ENCODE measurements around the gene RALGPS2.
"Not testable (repeated sequence)": the region's sequence is repeated elsewhere in the genome, so short reads cannot be mapped to it uniquely, and the experiment has no call there.

The RALGPS2 gene

DNA sequence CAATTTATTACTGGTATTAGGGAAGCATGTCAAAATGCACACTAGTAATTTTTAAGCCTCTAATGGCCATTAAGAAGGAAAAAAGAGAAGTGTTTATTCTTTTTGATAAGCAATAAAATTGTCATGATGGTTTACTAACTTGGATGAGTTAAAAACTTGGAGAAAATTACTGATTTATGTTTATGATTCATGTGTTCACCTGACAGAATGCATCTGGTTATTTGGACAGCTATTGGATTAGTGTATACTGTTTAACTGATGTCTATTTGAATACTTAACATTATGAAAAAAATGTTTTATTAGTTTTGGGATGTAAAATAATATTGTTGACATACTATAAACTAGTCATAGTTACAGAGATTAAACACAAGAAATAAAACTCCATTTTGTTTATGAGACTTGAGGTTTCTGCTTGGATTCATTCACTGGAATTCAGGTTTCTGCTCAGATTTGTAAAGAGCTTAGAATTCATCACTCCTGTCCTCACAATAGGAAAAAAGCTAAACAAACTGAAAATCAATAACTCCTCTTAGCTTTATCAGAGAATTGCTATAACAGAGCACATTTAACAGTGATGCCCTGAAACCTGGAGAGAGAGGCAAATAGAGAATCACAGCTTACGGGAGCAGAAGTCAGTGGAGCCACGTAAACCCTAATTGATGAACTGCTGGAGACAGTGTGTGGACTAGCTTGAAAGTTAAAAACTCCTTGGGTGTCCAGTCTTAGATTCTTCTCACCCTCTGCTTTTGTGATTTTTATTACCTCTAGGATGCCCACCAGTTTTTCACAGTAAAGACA lies 56.7 kb downstream of the RALGPS2 start:
- DNase-seq (ENCODE audit: low read depth) = no peak

- DNase-seq (ENCODE audit: low read depth) = peak; percentile 7
Measured at GRCh38 chr1:178784131-178784536, 59.1 kb downstream of the RALGPS2 start.

DNA sequence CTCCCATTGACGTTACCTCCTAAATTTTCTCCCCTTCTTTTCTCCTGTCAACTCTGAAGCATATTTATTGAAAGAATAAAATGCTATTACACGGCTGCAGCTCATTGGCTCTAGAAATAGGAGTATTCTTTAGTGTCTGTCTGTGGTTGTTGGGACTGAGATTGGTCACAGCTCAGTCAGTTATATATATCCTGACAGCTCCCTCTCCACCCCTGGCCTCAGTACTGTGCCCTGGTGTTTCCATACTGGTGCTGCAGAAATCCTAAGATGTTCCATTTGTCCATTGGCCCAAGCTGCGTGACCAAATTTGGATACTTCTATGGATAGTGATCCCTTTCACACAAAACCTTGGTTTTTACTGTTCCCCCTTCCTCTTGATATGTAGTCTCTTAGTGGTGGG lies 67.3 kb downstream of the RALGPS2 start:
- no peak for DNase-seq (ENCODE audit: low read depth)

- DNase-seq (ENCODE audit: low read depth) = no peak
Measured at GRCh38 chr1:178796013-178796412, 71.0 kb downstream of the RALGPS2 start.

GRCh38 chr1:178797590-178797989 lies 72.5 kb downstream of the RALGPS2 start:
- no peak for DNase-seq (ENCODE audit: low read depth)

DNA sequence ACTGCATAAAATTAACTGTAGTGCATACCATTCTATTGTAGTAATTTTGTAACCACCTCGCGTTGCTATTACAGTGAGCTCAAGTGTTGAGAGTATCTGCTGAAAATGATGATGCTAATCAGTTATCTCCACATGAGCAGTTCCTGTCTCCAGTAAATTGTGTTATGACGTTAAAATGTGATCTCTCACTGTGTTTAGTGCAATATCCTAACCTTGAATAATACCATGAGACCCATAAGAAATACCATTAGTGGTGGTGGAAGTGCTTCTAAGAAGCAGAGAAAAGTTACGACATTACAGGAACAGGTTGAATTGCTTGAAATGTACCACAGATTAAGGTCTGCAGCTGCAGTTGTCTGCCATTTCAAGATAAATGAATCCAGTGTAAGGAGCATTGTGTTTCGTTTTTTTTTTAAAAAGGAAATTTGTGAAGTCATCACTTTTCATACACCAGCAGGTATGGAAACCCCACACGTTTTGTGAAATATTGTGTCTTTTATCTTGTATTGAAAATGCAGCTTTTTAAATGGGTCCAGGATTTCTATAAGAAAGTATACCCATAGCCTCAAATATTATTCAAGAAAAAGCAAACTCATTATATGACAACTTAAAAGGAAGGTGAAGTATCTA lies 73.3 kb downstream of the RALGPS2 start:
- no peak for DNase-seq (ENCODE audit: low read depth)

GRCh38 chr1:178802873-178803272 lies 77.8 kb downstream of the RALGPS2 start:
- no peak for DNase-seq (ENCODE audit: low read depth)

GRCh38 chr1:178806665-178807300 lies 81.7 kb downstream of the RALGPS2 start:
- DNase-seq (ENCODE audit: low read depth) = no peak

DNA sequence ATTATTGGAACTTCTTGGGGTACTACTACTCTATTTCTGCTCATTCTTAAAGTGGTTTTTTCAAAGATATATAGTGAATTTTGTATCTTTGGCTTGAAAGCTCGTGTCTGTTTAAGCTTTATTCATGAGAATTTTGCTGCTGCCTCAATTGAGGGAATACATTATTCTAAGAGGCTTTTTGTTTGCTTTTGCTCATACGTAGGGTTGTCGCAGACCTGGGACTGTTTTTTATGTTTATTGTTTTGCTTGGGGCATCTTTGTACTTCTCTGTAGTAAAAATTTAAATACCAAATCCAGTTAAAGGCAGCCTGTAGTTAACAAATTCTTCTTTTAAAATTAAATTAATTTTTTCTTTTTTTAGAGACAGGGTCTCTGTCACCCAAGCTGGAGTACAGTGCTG lies 83.5 kb downstream of the RALGPS2 start:
- no peak for DNase-seq (ENCODE audit: low read depth)

- no peak for DNase-seq (ENCODE audit: low read depth)
Measured at GRCh38 chr1:178810585-178810984, 85.5 kb downstream of the RALGPS2 start.

DNA sequence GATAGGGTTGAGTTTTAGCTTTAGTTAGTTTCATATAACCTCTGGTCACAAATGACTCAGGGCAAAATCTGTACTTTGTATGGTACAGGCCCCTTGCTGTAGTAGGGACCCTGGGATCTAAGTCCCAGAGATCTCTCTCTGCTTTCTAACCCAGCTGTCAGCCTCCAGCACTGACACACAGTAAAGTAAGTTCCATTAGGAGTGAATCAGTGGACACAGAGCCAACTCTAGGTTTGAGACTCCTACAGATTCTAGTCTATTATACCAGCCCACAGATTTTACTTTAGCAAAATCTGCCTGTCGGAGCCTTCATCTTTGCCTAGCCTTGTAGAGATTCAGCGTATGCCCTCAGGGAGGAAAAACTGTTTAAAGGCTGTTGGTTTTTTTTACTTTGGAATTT lies 93.4 kb downstream of the RALGPS2 start:
- DNase-seq (ENCODE audit: low read depth) = peak; percentile 75

DNA sequence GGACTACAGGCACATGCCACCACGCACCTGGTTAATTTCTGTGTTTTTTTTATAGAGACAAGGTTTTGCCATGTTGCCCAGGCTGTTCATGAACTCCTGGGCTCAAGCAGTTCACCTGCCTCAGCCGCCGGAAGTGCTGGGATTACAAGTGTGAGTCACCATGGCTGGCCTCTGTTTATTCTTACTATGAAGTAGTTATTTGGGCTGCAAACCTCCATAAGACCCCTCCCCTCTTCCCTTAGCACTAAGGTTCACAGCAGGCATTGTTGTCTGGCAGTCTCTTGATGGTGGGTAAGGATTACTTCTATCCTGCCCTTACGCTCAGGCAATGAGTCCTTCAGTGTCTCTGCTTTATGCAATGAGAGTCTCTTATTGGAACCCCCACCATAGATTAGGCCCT lies 94.1 kb downstream of the RALGPS2 start:
- DNase-seq (ENCODE audit: low read depth) = no peak

DNA sequence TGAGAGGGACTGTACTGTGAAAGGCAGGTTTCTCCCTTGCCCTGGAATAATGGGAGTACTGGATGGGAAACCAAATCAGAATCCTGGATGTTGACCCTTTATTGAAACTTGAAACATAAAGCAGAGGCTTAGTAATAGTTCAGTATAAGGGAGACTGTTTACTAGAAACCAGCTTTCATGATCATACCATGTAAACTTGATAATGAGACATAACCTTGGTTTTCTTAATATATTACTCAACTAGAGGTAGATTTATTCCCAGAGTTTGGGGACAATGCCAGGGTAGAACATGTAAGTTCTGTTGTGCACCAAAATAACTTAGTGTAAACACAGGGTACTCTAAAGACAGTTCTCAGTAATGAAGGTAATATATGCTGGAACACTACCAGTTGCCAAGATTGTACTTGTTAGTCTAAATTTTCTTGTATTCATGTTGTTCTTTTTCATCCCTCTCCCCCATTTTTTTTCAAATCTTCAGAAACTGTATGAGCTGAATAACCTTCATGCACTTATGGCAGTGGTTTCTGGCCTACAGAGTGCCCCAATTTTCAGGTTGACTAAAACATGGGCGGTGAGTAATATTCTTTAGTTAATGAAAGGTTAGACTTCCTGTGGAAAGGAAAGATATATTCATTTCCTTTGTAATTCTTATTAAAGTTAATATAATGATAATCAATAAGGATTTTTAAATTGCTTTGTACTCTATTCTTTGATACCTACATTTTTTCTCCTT lies 96.3 kb downstream of the RALGPS2 start:
- DNase-seq (ENCODE audit: low read depth) = no peak

GRCh38 chr1:178825167-178825566 lies 100.1 kb downstream of the RALGPS2 start:
- DNase-seq (ENCODE audit: low read depth) = no peak

DNA sequence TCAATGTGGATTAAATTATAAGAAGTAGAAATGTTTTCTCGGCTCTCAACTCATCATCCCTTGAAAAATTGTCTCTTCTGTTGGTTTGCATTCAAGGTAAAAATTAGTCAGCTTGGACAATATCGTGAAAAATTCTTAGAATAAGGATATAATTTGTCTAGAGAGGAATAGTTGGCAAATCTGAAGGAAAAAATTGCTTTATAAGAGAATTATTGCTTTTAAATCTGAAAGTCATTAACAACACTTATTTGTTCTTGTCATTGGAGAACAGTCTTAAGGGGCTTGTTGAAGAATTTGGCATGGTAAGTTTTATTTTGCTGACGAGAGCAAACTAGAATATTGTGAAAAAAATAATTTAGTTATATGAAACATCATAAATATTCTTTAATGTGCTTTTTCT lies 119.4 kb downstream of the RALGPS2 start:
- DNase-seq (ENCODE audit: low read depth) = no peak

DNA sequence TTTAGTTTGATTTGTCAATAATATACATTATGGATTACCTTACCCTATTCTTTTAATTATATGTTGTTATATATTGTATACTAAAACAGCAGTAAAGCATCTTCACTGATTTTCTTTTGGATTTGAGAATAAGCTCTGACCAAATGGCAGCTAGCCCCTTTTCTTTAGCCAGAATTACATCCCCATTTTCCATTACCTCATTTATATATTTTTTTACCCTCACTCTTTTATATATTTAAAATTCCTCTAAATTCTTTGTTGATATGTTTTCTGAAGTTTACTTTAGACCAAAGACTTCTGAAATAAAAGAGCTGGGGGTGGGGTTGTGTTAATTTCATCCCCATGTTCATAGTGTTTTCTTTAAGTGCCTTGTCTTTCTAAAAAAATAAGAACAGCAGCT lies 121.3 kb downstream of the RALGPS2 start:
- no peak for DNase-seq (ENCODE audit: low read depth)

DNA sequence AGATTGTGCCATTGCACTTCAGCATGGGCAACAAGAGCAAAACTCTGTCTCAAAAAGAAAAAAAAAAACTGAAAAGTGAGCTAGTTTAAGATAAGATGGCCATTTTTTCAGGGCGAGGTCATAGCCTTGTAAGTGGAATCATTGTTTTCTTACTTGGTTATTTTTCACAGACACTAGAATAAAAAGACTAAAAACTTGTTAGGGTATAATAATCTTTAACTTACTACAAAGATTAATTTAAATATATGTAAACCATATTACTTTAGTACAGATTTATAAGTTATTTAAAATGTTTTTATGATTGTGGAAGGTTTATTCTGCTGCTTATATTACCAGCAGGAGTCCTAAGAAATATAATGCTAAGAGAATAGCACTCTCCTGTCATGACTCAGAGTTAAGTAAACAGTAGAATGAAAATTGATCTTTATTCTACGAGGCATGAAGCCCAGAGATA lies 122.4 kb downstream of the RALGPS2 start:
- DNase-seq (ENCODE audit: low read depth) = peak; percentile 79

DNA sequence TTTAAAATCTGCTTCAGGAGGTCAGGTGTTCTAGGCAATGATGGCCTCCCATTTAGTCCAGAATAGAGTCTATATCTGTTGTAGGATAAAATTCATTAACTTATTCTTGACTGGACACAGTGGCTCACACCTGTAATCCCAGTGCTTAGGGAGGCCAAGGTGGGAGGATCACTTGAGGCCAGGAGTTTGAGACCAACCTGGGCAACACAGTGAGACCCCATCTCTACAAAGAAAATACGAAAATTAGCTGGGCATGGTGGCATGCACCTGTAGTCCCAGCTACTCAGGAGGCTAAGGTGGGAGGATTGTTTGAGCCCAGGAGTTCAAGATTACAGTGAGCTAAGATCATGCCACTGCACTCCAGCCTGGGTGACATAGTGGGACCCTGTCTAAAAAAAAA lies 122.9 kb downstream of the RALGPS2 start:
- not testable (repeated sequence) for DNase-seq (ENCODE audit: low read depth)

DNA sequence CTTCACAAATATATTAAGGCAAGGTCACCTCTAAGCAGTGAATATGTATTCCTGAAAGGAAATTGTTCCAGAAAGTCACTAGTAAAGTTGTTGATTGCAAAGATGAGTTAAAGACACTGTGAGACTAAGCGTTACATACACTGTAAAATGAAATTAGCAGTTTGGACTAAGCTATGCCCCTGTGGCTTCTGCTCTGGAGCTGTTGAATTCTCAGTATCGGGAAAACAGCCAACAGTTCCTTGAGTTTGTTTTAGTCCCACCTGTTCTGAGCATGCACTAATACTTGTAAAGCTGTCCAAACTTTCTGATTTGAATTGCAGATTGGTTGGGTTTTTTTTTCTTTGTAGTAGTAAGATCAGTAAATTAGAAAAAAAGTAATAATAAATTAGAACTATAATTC lies 124.9 kb downstream of the RALGPS2 start:
- DNase-seq (ENCODE audit: low read depth) = no peak

GRCh38 chr1:178857126-178857525 lies 132.1 kb downstream of the RALGPS2 start:
- no peak for DNase-seq (ENCODE audit: low read depth)

- no peak for DNase-seq (ENCODE audit: low read depth)
Measured at GRCh38 chr1:178862416-178862815, 137.4 kb downstream of the RALGPS2 start.

DNA sequence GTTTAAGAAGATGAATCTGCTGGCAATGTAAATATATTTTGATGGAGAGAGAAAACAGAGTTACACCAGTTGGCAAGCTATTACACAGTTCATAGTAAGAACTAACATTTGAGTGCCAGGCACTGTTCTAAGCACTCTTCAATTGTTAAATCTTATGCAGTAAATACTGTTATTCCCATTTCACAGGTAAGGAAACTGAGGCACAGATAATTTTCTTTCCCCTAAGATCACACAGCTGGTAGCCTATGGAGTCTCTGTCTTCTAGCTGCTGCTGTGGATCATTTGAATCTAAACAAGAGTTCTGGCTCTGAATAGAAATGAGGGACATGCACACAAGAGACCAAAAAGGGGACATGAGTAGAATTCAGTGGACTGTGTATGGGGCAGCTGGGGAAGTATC lies 137.8 kb downstream of the RALGPS2 start:
- DNase-seq (ENCODE audit: low read depth) = no peak

GRCh38 chr1:178864326-178864725 lies 139.3 kb downstream of the RALGPS2 start:
- no peak for DNase-seq (ENCODE audit: low read depth)

Measured in EH (cell line).